GM11168 (cell line): ENCODE data around the gene SSR4.

ENCODE experiments used
- in situ Hi-C: fragments of 300-500 bp; cut with MboI; formaldehyde crosslinking; loops from one replicate; pipeline ENCODE4 v1.12.0; 2022; ENCODE audit warnings: low sequenced_read_pairs; ENCODE audit not compliant: unreplicated experiment

Gene SSR4

DNA sequence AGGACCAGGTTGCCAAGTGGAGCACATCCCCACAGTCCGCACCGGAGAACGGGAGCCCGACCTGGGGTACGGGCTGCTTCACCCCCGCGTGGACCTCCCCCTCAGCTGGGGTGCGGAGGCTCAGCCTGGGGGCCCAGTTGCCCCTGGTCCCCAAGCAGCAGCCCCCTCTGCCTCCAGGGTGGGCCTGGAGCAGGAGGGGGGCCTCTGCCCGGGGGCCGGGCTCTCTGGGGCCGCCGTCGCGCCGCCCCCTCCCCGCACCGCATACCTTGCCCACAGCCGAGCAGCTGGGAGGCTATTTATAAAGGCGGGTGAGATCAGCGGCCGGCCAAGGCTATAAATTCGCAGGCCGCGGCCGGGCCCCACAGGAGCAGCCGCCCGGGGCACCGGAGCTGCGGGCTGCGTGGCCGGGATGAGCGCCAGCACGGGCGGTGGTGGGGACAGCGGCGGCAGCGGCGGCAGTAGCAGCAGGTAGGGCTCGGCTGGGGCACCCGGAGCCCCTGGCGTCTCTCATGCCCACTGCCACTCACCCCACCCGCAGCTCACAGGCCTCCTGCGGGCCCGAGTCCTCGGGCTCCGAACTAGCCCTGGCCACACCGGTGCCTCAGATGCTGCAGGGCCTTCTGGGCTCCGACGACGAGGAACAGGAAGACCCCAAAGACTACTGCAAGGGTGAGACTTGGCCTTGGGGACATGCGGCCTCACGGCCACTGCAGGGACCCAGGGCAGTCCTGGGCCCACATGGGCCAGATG lies 13.6 kb upstream of the SSR4 start, which contains the start of gene SRPK3:
SRPK3 (plus strand) TSS at position 364 of the 750 bp plus-strand sequence; CDS start at position 410, 46 bp downstream.
- in situ Hi-C loops = no loop called here

GRCh38 chrX:153781428-153782047 lies 12.9 kb upstream of the SSR4 start:
- in situ Hi-C loops = no loop called here

DNA sequence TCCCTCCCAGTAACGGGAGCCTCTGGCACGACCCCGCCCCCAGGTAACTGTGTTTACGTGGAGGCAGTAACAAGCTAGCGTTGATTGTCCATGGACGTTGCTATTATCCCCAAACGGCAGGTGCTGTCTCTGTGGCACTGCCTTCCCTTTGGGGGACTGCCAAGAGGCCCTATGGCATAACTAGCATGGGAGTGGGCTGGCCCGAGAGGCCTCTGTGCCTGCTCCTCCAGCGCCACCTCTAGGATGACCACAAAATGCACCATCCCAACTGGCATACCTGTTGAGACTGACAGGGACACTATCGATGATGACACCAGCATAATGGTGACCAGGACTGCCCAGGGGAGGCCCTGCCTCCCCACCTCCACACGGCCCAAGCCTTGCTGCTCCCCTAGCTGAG lies 12.2 kb upstream of the SSR4 start:
- in situ Hi-C loops = no loop called here

GRCh38 chrX:153782871-153783270 lies 11.6 kb upstream of the SSR4 start:
- in situ Hi-C loops = no loop called here

- in situ Hi-C loops = no loop called here
These were observed 11.0 kb upstream of the SSR4 start for GRCh38 chrX:153783378-153784013.

DNA sequence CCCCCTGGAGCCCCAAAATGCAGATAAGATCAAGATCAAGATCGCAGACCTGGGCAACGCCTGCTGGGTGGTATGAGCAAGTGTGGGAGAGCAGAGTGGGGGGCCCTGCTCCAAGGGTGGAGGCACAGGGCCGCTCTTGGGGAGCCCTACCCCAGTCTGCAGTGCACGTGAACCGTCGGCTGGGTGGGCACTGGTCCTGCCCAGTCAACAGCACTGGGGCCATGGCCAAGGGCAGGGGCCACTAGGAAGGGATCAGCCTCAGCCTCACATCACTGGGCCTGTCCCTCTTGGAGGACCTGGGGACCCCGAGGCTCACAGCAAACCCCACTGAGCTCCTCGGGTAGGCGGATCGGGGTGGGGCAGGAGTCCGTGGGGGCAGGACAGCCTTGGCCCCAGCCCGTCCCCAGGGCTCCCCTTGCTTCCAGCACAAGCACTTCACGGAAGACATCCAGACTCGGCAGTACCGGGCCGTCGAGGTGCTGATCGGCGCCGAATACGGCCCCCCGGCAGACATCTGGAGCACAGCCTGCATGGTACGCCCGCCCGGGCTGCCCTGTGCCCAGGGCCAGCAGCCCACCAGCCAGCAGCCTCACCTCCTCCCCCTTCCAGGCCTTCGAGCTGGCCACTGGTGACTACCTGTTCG lies 10.0 kb upstream of the SSR4 start:
- in situ Hi-C loops = no loop called here

- in situ Hi-C loops = no loop called here
These were observed 7.8 kb upstream of the SSR4 start for GRCh38 chrX:153786669-153787068.

DNA sequence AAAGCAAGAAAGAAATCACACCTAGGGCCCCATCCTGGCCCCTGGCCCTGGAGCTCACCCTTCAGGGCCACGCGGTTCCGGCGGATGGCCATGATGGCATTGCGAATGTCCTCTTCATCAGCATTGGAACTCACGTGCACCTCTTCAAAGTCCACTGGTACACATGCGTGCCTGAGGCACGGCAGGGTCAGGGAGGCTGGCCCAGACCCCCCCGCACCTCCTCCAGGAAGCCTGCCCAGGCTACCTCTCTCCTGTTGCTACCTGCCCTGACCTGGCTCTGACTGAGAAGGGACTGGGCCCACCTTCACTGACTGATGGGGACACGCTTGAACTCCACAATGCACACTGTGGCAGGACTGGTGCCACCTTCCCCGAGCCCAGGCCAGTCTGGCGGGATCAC lies 4.8 kb upstream of the SSR4 start:
- in situ Hi-C loops = no loop called here

DNA sequence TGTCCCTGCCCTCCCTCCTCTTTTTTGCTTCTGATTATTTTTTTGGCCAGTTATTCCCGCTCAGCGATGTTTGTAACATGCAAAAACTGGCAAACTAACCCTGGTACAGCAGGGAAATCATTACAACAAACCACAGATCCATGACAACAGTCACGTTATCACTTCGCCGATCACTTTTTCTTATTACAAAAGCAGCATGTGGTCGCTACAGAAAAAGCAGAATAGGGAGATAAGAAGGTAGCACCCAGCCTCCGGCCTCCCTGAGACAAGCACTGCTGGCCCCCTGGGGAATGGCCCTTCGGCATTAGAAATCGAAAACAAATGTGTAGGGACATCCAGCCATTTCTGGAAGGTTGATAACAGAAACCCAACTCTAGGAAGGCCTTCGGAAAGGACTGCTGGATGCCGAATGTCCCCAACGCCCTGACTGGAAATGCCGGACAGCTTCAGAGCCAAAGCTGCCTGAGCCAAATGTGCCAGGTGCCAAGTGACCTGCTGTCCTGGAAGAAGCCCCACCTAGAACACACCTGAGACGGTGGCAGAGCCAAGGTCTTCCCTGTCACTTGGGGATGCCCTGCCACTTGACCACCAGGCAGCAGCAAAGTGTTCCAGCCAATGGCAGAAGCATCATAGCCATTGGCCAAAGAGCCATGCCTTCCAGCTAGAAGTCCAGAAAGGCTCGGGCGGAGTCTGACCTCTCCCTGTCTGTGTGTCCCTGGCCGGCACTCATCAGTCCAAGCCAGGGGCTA lies 3.2 kb upstream of the SSR4 start:
- in situ Hi-C loops = no loop called here

- in situ Hi-C loops = no loop called here
These were observed 2.1 kb upstream of the SSR4 start for GRCh38 chrX:153792368-153792767.

DNA sequence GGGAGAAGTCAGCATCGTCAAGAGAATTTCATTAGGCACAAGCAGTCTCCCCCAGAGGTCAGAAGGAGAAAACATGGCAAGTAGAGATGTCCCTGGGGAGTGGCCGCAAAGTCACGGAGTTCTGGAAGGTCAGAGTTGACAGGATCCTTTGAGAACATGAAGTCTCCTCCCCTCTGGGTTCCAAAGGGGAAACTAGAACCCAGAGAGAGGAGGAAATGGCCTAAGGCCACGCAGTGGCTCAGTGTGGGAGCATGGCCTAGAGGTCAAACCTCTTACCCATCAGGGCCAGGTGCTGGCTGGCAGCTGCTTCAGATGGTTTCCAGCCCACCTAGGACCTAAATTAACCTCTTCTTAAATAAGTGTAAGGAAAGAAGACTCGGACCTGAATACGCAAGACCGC lies 1.2 kb upstream of the SSR4 start:
- in situ Hi-C loops = no loop called here

DNA sequence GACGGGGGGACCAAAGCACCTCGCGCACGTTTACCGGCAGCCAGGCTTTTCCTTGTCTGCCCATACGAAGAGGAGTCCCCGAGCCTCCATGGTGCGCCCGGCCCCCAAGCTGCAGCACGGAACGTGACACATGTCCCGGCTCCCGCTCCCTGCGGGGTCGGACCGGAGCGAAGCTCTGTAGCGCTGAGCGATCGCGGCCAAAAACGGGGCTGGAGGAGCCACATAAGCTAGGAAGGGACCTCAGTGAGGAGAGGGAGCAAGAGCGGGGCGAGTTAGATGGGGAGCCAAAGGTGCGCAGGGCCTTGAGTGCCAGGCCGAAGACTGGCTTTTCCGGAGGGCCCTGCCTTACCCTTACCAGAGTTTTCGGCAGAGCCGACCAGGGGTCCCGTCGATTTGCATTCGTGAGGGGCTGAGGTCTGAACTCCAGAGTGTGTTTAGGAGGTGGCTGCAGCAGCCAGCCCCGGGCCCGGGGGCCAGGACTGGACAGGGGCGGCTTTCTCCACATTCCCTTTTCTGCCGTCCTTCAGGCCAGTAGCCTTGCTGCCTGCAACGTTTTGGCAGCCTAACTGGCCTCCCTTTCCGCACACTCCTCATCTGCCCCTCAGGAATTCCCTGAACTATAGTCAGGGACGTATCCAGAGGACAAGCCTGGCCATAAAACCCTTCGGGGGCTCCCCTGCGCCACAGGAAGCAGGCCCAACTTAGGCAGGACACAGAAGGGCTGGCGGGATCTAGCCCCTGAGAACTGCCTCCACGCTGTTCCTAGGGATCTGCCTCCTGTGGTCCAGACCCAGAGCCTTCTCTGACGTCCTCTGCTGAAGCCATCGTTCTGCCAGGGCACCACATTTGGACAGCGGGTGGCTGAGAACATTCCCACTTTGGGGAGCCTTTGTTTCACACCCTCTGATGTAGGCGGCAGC lies 689 bp downstream of the SSR4 start:
- in situ Hi-C loops = no loop called here

DNA sequence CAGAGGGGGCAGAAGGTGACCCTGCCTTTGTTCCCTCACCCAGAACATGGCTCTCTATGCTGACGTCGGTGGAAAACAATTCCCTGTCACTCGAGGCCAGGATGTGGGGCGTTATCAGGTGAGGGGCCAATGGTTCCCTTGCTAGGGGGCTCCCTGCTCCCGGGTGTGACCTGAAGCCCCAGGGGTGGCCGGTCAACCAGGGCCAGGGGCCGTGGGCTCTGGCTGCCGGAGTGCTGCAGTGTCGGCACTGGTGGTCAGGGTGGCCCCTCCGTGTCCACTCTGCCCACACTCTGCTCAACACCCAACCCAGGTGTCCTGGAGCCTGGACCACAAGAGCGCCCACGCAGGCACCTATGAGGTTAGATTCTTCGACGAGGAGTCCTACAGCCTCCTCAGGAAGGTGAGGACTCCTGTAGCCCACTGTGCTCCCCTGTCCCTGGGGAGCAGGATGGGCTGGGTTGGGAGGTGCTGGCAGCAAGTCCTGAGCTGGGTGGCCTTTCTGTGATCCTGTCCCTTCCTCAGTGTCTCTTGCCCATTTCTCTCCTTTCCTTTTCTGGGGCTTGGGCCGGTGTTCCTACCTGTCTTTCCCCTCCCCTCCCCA lies 3.0 kb downstream of the SSR4 start:
- in situ Hi-C loops = no loop called here

DNA sequence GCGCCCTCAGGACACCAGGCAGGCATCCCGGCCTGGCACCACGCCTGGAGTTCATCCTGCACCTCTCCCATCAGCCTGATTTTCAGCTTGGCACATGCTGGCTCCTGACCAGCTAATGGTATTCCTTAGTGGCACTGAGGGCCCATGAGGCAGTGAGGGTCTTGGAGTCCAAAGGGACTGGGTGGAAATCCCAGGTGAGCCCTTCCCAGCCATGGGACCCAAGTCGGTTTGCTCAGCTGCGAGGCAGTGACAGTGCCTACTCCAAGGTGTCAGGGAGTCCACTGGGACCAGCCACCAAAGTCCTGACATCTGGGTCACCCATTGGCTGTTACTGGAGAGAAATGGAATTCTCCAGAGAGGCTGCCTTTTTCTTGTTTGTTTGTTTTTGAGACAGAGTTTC lies 4.9 kb downstream of the SSR4 start:
- in situ Hi-C loops = no loop called here

GRCh38 chrX:153800177-153800722 lies 5.8 kb downstream of the SSR4 start:
- in situ Hi-C loops = no loop called here

DNA sequence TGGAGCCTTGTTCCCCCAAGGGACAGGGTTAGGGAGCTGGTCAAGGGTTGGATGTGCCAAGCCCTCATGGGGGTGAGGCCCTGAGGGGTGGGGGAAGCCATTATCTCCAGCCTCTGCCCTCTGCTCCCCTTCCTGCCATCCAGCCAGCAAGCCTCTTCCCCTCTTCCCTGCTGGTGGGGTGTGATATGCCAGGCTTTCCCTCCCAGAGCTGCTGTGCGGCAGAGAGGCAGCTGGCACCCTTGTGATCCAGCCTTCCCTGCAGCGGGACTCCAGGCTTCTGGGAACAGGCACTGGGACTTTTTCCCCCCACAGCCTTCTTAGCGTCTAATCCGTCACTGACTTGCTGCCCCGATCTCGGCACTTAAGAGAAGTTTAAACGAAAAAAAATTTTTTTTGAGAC lies 6.3 kb downstream of the SSR4 start:
- in situ Hi-C loops = no loop called here

GRCh38 chrX:153801669-153802068 lies 7.2 kb downstream of the SSR4 start:
- in situ Hi-C loops = no loop called here

DNA sequence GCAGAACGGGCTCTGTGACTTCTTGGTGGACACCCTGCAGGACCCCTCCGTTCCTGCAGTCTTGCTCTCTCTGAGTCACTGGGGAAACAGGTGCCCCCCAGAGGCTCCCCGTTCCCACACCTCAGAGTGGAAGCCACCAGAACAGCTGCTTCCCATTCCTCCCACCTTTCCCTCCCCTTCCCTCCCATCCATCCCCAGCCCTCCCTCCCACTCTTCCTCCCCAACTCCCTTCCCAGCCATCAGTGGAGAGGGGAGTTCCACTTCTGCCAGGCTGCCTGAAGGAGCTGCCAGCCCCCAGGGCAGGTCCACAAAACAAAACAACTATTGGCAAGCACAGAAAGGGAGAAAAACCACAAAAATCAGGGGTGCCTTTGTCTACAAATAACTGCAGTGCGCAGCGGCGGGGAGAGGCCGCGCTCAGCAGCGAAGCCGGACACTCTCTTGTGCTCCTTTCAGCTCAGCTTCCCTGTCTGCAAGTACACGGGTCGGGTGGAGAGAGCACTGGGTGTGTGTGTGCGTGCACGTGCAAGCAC lies 8.1 kb downstream of the SSR4 start:
- in situ Hi-C loops = no loop called here
